Stimulated activated CD8-positive, alpha-beta memory T cell treated with anti-CD3 and anti-CD28 coated beads, Interleukin-7, amount 100 ng/mL, for 48 hours (primary cell): ENCODE data around the gene ZDHHC8.

Experiments used
- DNase-seq, 2 donors: peaks; one replicate each; pipeline ENCODE4 v3.0.0-alpha.2; 2020; ENCODE audit warnings: low read depth in 1 of 2; ENCODE audit errors: extremely low read depth in 1 of 2

Gene ZDHHC8

DNA sequence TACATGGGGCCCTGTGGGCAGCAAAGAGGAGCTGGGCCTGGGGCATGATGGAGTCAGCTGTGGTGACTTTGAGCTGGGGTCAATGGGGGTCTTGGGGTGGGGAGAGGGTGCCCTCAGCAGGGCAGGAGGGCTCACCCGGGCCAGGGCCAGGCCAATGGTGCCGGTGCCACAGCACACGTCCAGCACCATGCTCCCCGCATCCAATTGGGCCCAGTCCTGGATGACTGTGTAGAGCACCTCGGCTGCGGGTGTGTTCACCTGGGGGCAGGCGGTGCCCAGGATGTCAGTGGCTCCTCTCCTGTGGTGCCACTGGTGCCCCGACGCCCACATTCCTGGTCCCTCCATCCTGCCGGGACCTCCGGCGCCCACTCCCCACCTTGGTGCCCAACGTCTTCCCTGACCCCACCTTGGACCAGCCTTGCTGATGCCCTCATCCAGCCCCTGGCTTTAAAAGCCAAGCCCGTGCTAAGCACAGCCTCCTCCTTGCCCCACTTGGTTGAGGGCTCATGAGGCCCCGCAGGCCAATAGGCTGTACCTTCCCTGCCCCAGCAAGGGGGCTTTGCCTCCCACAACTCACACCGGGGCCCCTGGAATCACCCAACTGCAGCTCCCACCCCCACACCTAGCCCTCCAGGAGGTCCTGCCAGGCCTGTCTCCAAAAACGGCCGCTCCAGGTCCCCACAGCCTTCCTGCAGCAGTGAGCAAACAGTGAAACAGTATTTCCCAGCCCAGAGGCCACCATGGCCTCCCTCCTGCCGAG lies 17.9 kb upstream of the ZDHHC8 start:
- no peak for DNase-seq

DNA sequence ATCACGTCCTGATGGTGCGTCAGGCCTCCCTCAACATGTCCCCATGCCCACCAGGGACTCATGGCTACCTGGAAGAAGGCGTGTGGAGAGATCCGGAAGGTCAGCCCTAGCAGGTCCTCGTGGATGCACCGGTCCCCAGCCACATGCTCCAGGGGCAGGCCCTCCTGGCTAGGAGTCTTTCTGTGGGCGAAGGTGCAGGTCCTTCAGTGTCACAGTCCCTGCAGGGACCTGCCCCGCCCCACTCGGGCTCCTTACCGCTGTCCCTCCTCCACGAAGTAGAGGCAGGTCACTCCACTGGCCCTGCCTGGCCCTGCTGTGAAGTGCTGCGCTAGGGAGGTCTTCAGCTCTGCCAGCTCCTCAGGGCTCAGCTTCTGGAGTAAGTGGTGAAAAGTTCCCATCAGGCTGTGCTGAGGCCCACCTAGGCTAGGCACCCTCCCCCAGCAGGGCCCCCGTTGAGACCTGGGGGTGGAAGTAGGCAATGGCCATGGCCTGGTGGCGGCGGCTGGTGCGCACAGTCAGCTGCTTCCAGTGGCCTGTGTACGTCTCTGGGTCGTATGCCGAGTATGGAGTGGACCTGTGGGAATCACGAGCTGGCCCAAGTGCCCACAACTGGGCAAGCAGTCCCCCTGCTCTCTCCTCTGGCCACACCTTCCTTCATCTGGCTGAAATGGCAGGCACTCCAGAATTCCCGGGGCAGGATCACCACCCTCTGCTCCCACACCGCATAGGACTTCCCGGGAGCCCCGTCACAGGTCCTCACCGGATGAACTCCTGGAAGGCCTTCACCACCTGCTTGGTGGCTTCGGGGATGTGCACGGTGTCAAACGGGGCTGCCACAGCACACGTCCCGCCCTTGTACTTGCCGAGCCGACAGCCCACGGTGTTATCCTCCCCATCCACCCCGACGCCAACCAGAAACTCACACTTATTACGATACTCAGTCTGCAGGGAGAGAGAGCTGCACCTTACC lies 16.8 kb upstream of the ZDHHC8 start:
- DNase-seq, result no peak

DNA sequence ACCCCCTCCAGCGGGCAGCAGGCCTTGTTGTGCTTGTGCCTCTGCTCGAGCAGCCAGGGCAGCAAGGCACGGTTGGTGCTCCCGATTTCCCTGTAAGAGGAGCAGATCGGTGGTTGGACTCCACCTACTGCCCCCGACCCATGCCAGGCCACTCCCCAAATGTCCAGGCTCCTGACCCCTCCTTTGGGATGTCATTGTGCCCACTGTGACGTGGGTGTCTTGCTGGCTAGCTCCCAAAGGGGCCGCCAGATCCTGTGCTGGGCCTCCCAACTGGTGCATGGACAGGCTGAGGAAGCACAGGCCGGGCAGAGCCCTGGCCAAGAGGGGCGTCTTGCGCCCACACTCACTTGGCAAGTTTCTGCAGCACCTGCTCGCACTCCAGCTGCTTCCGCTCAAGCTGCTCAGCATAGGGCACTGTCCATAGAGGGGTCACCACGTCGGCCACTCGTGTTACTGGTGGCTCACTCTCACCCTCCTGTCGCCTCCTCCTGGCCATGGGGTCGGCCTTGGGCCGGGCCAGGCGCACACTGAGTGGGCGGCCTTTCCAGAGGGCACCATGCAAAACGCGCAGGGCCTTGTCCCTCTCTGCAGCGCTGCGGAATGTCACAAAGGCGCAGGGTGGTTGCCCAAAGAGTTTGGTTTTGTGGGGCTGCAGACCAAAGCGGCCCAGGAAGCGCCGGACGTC lies 15.8 kb upstream of the ZDHHC8 start, which contains the start of gene RANBP1:
Gene RANBP1, plus strand, starts transcription at position 414 of the 685 bp plus-strand sequence. Its CDS starts 81 bp downstream, at position 495.
- DNase-seq, result no peak

DNA sequence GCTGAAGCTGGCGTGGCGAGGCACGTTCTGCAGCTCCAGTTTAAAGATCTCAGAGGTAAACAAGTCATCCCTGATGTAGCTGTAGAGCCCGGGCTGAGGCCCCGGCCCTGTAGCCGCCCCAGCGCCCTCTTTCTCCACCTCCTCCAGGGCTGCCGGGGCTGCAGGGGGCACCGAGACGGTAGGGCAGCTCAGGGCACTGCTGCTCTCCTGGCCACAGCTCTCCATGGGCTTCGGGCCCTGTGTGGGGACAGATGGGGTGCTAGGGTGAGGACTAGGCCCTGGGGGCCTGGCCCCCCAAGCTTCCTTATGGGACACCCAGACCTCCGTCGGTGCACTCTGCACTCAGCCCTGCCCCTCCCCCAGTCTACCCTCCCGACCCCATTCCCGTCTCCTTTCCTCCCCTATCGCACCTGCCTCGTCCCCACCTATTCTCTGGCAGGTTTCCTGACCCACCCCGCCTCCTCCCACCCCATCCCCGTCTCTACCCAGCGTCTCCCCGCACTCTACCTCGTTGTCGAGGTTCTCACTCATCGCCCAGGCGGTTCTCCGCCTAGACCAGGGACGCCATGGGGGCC lies 15.1 kb upstream of the ZDHHC8 start:
- no peak for DNase-seq

DNA sequence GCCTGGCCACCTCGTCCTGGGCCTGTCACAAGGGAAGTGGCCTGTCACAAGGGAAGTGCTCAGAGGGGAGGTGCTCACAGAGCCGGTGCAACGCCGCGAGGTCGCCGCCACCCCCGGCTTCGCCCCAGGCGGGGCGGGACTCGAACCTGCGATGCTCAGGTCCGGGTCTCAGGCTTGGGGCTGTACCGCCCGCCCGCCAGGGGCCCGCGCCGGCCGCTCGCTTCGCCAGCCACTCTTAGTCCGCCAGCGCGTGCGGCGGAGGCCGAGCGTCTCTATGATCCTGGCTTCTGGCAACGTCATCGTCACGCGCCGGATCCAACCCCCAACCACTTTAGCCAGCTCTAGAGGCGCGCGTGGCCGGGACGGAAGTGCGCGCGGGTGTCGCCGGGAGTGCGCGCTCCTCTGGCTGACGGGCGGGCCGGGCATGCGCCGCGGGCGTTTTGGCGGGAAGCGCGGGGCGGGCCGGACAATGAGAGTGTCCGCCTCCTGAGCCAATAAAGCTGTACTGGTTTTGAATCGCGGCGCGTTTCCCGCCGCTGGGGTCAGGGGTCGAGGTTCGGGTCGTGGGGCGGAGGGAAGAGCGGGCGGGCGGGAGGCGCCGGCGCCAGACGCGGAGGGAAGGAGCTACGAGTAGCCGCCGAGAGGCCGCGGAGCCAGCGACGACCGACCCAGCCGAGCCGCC lies 14.5 kb upstream of the ZDHHC8 start, which contains the start of gene TRMT2A:
Gene TRMT2A, minus strand, starts transcription at position 276 of the 682 bp plus-strand sequence. CDS start 320 bp downstream, outside the sequence.
- DNase-seq, result peak; percentile 95 to 97

DNA sequence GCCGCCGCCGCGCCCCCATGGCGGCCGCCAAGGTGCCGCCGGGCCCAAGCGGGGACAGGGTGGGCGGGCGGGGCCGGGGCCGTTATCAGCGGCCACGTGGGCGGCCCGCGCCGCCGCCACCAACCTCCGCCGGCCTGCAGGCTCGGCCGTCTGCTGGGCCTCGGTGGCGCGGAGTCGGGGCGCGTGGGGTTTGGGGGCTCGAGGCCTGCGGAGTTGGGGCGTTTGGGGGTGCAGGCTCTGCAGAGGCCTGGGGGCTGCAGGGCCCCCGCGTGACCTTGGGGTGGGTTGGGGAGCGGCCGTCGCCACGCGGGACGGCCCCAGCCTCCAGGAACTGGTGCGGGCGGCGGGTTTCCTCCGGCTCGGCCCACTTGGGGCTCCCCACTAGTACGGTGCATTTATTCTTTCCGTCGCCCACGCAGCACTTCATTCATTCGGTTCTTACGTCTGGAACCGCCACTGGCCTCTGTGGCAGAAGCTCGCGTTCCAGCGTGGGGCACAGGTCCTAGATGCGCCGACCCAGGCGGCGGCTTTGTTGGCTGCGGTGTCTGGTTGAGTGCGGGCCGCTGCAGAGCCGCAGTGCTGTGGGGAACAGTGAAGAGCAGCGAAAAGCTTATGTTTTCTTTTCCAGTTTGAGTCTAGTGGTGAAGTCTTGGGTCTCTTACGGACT lies 13.8 kb upstream of the ZDHHC8 start:
- peak; percentile 61 to 80 for DNase-seq

DNA sequence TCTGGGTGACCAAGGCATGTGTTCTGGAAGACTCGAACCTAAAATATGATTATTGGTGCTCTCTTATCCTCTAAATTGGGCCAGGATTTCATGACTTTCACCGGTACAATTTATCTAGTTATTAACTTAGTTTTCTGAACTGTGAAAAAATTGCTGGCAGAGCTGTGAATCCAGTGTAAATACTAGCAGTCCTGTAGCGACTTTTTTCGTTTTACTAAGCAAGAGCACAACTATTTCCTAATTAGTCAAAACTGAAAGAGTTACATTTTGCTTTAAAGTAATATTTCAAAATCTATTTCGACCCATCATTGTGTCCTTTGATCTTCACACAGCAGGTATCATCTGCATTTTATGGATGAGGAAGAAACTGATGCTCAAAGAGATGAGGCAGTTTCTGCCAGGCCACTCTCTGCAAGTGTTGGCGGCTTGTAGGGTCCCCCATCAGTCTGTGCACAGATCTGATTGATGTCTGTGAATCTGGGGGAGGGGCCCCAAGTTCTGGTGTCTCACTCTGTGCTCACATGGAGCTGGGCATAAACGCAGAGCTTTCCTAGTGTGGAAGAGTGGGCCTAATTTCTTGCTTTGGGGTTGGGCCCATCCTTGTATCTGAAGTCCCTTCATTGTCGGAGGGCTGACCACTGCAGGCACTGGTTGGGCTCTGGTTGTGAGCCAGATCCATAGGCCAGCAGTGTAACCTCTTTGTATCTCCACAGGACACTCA lies 13.1 kb upstream of the ZDHHC8 start:
- DNase-seq, result no peak

DNA sequence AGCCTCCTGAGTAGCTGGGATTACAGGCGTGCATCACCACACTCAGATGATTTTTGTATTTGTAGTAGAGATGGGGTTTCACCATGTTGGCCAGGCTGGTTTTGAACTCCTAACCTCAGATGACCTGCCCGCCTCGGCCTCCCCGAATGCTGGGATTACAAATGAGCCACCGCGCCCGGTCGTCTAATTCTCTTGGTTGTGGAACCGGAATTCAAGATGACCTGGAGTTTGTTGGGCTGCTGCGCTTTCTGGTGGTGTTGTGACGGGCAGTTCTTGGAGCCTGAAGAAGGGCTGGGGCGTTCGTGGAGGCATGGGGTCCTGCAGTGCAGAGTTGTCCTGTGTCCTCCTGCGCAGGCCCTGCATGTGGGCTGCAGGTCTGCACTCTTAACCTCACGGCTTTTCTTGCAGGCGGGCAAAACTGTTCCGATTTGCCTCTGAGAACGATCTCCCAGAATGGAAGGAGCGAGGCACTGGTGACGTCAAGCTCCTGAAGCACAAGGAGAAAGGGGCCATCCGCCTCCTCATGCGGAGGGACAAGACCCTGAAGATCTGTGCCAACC lies 9.7 kb upstream of the ZDHHC8 start:
- DNase-seq, result no peak

DNA sequence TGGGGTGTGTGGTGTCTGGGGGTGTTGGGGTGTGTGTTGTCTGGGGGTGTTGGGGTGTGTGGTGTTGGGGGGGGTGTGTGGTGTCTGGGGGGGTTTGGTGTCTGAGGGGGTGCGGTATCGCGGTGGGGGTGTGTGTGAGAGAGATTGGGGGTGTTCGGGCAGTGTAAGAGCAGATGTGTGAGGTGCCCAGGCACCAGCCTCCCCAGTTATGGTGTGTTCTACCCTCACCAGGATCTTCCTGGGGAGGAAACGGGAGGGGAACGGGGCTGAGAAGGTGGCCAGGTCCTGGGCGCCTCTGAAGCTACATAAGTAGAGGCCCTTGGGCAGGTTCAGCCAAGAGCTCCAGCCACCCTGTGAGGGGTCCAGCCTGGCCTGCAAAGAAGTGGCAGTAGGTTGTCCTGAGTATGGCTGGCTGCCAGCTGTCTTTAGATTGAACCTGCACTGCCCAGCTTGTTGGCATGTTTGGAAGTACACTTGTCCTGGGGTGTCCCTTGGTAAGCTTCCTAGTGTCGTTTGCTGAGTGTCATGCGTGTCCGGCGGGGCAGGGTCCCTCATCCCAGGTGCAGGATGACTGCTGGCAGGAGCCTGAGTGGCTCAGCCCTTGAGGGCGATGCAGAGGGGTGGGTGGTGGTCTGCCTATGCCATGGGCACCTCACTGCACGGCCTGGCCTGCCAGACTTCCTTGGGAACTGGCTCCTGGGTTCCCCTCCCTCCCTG lies 8.1 kb upstream of the ZDHHC8 start:
- DNase-seq, result no peak

DNA sequence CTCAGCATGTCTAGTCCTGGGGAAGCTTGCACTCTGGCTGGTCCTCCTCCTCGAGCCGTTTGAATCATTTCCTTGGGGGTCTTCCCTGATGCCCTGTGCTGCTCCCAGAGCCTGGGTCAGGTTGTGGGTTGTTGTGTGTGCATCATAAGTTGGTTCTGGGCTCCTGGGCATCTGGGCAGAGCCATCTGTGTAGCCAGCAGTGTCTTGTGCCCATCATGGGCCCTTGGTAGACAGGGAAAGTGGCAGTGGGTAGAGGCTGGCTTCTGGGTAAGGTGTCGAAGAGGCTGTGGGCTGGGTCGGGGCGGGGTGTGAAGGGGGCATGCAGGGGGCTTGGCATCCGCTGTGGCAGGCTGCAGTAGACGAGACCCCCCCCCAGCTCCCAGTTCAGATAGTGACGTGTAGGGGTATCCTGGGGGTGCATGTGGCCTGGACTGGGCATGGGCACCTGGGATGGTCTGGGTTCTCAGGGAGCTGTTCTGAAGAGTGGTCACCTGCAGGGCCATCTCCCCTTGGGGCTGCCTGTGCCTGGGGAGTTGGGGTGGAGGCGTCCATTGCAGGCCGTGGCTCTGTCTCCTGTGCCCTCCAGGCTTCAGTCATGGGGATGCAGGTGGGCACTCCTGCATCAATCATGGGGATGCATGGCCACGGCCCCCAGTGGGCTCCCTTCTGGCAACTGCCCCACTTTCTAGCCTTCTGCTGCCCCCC lies 7.4 kb upstream of the ZDHHC8 start:
- DNase-seq, result no peak

DNA sequence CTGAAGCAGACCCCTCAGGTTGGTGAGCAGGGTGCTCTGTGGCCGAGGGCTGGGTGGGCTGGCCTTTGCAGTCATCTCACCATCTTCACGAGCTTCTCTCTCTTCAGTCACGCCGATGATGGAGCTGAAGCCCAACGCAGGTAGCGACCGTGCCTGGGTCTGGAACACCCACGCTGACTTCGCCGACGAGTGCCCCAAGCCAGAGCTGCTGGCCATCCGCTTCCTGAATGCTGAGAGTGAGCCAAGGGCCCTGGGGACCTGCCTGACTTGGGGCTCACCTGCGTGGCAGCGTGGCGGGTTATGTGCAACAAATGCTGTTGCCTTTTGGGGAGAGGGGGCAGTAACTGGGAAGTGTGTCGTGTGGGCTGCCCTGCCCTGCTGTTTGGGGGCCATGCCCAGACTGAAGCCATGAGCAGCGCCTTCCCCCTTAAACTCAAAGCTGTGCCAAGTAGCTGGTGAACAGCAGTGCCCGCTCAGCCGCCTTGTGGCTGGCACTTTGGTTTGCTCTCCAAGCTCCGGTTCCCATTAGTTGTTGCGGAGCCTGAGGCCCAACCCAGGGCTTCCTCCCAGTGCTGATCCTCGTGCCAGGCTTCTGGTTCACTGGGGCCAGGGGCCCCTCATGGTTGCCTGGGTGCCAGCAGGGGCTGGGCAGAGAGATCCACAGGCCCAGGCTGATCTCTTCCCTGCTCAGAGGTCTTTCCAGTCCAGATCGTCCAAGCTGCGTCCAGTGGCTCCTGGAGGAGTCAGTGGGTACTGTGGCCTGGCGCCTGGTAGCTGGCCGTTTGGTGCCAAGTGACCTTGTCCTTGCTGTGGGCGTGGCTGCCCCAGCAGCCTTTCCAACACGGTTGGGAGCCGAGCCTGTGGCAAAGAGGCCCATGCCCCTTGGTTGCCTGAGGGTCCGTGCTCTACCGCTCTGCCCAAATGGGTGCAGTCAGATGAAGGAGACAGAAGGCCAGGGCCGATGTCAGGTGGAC lies 6.1 kb upstream of the ZDHHC8 start:
- DNase-seq, result no peak

DNA sequence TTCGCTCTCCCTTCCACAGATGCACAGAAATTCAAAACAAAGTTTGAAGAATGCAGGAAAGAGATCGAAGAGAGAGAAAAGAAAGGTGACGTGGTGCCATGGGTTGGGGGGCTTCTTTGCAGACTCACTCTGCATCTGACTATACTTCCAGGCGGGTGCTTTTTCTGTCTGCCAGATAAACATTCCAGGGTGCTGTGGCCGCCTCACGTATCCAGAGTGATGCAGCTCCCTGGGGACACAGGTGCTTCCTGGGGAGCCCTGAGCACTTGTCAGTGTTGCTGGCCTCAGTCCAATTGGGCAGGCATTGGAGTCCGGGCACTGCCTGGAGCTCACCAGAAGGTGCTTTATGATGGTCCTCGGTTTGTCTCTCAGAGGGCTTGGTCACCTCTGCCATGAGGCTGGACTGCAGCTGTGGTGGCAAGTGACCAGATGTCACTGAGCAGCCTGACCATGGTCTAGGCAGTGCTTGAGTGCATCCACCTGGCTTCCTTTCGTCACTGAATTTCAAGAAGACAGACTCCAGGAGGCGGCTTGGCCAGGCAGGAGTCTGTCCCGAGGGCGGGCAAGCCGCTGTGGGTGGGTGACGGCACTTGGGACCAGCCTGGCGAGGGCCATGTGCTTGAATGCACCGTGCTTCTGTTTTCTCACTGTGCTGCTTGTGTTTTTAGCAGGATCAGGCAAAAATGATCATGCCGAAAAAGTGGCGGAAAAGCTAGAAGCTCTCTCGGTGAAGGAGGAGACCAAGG lies 5.1 kb upstream of the ZDHHC8 start:
- DNase-seq, result no peak

DNA sequence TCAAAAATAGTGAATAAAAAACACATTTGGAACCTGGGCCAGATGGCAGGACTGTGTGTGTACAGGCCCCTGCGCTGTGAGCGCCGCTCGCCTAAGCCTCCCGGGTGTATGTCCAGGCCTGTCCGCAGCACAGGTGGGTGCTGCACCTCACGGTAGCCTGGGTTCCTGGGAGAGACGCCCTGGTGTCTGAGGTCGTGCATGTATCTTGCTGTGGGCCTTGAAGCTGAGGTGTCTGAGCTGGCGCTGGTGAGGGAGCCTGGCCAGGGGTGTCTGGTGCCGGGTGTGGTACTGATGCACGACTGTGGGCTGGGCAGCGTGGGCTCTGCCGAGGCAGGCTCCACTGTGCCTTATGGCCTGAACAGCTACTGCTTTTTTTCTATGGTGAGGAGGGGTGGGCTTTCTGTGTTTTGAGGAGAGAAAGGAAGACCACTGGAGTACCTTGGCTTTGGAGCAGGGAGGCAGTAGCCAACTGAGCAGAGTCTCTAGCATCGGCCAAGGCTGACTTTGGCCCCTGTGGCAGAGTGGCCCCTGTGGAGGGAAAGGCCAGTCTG lies 4.2 kb upstream of the ZDHHC8 start:
- DNase-seq, result no peak

DNA sequence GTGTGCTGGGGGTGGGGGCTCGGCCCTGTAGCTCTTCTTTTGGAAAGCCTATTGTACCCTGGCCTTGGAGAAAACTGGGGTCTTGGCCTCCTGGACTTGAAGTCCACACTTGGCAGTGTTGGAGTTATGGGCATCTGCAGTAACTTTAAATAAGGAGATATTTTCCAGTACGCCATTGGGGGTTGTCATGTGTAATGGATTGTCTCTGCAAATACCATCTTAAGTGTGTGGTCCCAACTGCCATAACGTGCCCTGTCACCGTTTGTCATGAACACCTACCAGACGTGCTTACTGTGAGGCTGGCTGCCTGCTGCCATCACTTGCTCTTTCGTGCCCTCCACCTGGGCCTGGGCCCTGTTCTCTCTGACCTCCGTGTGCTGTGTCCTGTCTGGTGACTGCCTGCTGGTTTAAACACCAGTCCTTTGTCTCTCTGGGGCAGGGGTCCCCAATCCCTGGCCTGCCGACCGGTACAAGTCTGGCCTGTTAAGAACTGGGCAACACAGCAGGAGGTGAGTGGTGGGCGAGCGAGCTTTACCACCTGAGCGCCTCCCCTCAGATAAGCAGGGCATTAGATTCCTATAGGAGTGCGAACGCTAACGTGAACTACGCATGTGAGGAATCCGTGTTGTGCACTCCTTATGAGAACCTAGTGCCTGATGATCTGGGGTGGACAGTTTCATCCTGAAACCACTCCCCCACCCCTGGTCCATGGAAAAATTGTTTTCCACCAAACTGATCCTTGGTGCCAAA lies 3.6 kb upstream of the ZDHHC8 start:
- no peak for DNase-seq

DNA sequence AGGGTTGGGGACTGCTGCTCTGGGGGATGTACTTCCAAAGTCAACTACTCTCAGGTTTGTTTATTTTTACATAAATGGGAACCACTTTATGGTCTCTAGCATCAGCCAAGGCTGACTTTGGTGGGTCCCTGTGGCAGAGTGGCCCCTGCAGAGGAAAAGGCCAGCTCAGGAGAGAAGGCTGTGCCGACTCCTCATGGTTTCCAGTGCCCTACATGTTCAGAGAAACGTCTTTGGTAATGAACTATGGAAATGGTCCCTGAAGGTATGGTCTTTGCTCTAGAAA lies 3.0 kb upstream of the ZDHHC8 start:
- no peak for DNase-seq
